GM21360 (cell line): ENCODE measurements around the gene FGD4.

Source experiments
- ATAC-seq: cut with Tn5 transposase; IDR thresholded peaks from one replicate; pipeline ENCODE4 v1.9.1; 2021; ENCODE audit warnings: mild to moderate bottlenecking, moderate library complexity; ENCODE audit not compliant: unreplicated experiment

Gene FGD4

GRCh38 chr12:32596030-32596429 is 196.7 kb downstream of the FGD4 start:
- no peak for ATAC-seq

- ATAC-seq: no peak
Measured at GRCh38 chr12:32598688-32599087, 199.3 kb downstream of the FGD4 start.

GRCh38 chr12:32600681-32601080 is 201.3 kb downstream of the FGD4 start:
- no peak for ATAC-seq

GRCh38 chr12:32603071-32603470 is 203.7 kb downstream of the FGD4 start:
- no peak for ATAC-seq

DNA sequence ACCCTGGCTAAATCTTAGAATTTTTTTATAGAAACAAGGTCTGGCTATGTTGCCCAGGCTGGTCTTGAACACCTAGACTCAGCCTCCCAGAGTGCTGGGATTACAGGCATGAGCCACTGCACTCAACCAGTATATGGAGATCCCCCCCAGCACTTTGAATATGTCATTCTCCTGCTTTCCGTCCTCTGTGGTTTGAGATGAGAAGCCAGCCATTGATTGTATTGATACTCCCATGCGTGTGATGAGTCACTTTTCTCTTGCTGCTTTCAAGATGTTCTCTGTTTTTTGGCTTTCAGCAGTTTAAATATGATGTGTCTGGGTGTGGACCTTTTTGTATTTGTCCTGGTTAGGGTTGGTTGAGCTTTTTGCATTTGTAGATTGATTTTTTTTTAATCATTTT is 204.5 kb downstream of the FGD4 start:
- ATAC-seq: peak; percentile 98

- no peak for ATAC-seq
Measured at GRCh38 chr12:32604565-32604964, 205.2 kb downstream of the FGD4 start.

DNA sequence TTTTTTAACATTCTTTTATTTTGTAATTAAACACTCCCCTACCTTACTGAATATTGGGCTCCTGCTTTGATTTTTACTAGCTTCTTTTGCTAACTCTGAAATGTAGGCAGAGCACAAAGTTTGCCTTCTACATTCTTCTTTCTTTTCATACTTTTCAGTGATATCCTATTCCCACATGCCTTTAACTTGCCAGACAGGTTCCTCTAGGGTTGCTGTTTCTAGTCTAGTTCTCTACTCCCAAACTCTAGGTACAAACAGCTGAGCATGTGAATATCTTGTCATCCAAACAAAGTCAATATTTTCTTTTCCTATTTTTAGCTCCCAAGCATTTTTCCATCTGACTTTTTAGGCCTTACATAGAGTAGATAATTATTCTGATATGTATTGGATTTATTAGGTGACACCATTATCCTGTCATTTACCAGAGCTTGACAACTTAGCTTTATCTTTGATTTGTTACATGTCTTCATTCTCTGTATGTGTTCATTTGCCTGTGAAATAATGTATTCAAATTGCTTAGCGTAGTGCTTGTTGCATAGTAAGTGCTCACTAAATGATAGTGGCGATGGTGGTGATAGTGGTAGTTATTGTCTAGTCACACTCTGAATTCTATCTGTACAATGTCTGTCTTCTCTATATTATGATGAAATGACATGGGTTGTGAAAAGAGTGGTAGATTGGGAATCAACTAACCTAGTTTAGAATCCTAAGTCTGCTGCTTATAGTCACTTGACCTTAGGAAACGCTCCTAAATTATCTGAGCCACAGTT is 206.2 kb downstream of the FGD4 start:
- no peak for ATAC-seq

- no peak for ATAC-seq
Measured at GRCh38 chr12:32606443-32606842, 207.1 kb downstream of the FGD4 start.

DNA sequence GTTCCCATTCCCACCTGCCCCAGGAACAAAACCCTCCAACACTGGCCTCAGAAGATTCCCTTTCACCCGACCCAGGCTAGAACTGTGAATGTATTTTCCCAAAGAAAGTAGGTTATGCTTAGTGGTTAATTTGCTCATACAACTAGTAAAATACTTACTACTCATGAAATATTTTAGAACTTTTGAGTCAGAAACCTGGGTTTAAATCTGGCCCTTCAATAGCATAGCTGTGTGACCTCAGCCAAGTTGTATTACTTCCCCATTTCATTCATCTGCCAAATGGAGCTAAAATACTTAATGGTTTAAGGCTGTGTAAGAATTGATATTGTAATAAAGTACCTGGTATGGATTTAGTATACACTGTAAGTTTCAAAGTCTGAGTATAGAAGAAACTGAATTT is 210.6 kb downstream of the FGD4 start:
- ATAC-seq: peak; percentile 70

GRCh38 chr12:32611986-32612385 is 212.6 kb downstream of the FGD4 start:
- ATAC-seq: no peak

- ATAC-seq: no peak
Measured at GRCh38 chr12:32612658-32613614, 213.6 kb downstream of the FGD4 start.

- ATAC-seq: no peak
Measured at GRCh38 chr12:32615441-32615840, 216.1 kb downstream of the FGD4 start.

DNA sequence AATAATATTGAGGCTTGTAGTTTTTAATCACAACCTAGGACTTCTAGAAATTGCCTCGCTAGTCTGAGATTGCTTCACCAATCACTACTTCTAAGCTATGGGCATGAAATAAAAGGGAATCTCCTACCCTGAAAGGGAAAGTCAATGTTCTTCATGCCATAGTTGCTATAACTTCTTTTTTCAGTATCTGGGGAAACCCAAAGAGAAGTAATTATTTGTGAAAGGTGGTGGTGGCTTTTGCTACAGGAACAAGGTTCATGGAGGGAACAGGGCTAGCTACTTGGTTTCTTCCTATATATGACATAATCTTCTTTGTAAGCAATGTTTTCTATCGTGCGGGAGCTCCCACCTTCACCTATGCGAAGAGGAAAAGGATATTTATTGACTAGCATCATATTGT is 218.2 kb downstream of the FGD4 start:
- ATAC-seq: no peak

DNA sequence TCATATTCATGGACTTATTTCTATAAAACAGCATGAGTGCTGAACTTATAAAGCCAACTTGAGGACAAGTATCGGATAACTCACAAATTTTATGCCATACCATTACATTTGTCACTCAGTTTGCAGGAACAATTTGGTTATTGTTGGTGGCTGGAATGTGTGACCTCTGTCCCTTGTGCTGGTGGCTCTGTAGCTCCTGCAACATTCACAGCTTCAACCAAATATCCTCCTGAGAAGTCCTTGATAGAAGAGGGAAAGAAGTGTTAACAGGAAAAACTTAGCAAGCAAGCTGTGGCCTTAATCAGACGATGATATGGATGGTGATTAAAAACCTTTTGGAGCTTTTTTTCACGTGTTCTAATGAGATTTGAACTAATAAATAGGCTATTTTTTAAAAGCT is 218.8 kb downstream of the FGD4 start:
- no peak for ATAC-seq

GRCh38 chr12:32627976-32628375 is 228.6 kb downstream of the FGD4 start:
- no peak for ATAC-seq

GRCh38 chr12:32641287-32641901 is 242.0 kb downstream of the FGD4 start:
- no peak for ATAC-seq

GRCh38 chr12:32644431-32644830 is 245.1 kb downstream of the FGD4 start:
- ATAC-seq: no peak

GRCh38 chr12:32647275-32647674 is 247.9 kb downstream of the FGD4 start:
- no peak for ATAC-seq

GRCh38 chr12:32650508-32650907 is 251.2 kb downstream of the FGD4 start:
- ATAC-seq: no peak

DNA sequence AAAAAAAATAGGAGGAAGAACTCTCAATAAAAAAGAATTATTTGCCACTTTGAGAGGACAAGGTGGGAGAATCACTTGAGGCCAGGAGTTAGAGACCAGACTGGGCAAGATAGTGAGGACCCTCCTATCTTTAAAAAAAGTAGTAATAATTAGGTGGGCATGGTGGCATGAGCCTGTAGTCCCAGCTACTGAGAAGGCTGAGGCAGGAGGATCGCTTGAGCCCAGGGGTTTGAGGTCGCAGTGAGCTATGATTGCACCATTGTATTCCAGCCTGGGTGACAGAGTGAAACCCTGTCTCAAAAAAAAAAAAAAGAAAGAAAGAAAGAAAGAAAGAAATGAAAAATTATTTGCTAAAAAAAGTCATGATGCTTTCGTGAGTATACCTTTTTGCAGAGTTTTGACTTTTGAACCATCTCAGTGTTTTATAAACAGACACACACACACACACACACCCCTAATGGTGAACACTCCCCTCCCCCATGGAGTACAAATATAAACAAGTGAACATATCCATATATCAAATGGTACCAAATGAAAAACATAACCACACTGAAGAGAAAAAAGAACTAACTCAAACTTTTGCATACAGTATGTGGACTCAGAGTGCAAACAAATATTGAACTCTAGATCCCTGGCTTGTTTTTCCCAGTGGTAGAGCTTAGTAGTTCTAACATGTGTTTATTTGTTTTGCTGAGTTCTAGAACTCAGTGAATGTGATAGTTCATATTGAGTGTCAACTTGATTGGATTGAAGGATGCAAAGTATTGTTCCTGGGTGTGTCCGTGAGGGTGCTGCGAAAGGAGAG is 252.0 kb downstream of the FGD4 start:
- ATAC-seq: no peak

GRCh38 chr12:32651956-32652210 is 252.5 kb downstream of the FGD4 start:
- no peak for ATAC-seq
